Chondrocyte (in vitro differentiated cells): ENCODE measurements around the gene ACOX1. TPM values are rescaled to one million over a fixed set of nuclear protein-coding genes. Genes with fewer than 3 reads are reported as not detected.
A peak's percentile ranks its signal among the peaks of the same experiment; 100 is the strongest.

Experiments used
- DNase-seq: peaks from one replicate; pipeline ENCODE4 v3.0.0; 2021; ENCODE audit warnings: mixed read lengths, low spot score
- H3K27ac Mint-ChIP-seq: one replicate; pipeline ENCODE4 v1.8.0; 2021; ENCODE audit warnings: mild to moderate bottlenecking, moderate library complexity, mixed read lengths; ENCODE audit not compliant: unreplicated experiment
- H3K27me3 Mint-ChIP-seq: 2 replicates; pipeline ENCODE4 v1.8.0; 2021; ENCODE audit warnings: low read depth, mixed read lengths
- H3K36me3 Mint-ChIP-seq: 2 replicates; pipeline ENCODE4 v1.8.0; 2021; ENCODE audit warnings: low read depth, mixed read lengths
- H3K4me1 Mint-ChIP-seq: 2 replicates; pipeline ENCODE4 v1.8.0; 2021; ENCODE audit warnings: low read depth, mild to moderate bottlenecking, mixed read lengths
- H3K4me3 Mint-ChIP-seq: one replicate; pipeline ENCODE4 v1.8.0; 2021; ENCODE audit warnings: mild to moderate bottlenecking, moderate library complexity, mixed read lengths; ENCODE audit not compliant: unreplicated experiment
- H3K9me3 Mint-ChIP-seq: 2 replicates; pipeline ENCODE4 v1.8.0; 2021; ENCODE audit warnings: low read depth, mixed read lengths
- CTCF ChIP-seq: fragments of 200-600 bp; sonication (generic); IDR thresholded peaks from 2 replicates; pipeline ENCODE4 v1.5.0; 2021; ENCODE audit warnings: antibody characterized with exemption, mild to moderate bottlenecking, moderate library complexity
- total RNA-seq: library from RNA; stranded (reverse); gene quantifications from 3 replicates; pipeline ENCODE4 v1.2.1, GENCODE V29; 2021

The ACOX1 gene
- total RNA-seq, 1 donor from 2014 or later: 50.2 TPM

DNA sequence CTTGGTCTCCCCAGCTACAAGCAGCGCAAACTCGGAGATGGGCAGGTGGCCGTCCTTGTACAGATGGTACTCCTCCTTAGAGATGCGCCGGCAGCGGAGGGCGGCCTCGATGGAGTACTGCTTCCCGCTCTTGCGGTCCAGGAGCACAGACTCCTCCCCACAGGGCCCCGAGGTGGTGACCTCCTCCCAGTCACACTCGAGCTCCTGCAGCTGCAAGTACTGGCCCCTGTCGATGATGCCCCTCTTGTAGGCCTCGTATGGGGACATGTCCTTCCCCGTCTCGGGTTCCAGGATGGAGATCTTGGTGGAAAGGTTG lies 28.8 kb upstream of the ACOX1 start:
- Mint-ChIP-seq H3K36me3 (peaks cover 3% of the 10 kb centered on the region), H3K27ac (no peak overlapping the region), H3K27me3 (peaks cover 1% of the 10 kb centered on the region), H3K9me3 (no peaks in the 10 kb centered on the region), H3K4me1 (peaks cover 7% of the 10 kb centered on the region), H3K4me3 (no peak overlapping the region)
- DNase-seq: no peak
- TF ChIP-seq CTCF: no peak

DNA sequence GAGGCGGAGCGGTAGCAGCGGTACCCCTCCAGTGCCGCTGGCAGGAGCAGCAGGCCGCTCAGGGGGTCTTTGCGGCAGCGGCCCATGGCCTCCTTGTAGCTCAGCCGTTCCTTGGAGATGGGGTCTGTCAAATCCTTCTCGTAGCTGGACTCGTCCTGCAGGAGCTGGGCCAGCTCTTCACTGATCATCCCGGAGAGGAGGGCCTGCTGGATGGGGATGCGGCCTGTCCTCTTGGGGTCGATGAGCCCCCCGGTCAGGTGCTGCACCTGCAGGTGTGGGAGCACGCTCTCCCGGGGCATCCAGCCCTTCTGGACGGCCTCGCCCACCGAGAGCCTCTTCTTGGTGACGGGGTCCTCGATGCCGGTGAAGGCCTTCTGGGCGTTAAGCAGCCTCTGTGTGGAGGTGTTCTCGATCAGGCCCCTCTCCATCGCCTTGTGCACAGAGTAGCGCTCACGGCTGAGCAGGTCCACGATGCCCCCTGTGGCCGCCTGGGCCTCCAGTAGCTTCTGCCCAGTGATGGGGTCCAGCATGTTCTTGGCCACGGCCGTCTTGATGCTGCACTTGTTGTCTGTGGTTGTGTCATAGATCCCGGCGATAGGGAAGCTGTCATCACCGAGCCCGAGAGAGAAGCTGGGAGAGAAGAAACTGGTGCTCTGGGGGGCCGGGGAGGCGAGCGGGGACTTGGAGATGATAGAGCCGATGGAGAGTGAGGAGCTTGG lies 28.3 kb upstream of the ACOX1 start:
- Mint-ChIP-seq H3K4me3 (no peak overlapping the region), H3K9me3 (no peaks in the 10 kb centered on the region), H3K36me3 (peaks cover 4% of the 10 kb centered on the region), H3K27ac (no peak overlapping the region), H3K27me3 (peaks cover 1% of the 10 kb centered on the region), H3K4me1 (peaks cover 7% of the 10 kb centered on the region)
- TF ChIP-seq CTCF: no peak
- DNase-seq: no peak

GRCh38 chr17:76005263-76006149 lies 26.5 kb upstream of the ACOX1 start:
- no peak for DNase-seq
- H3K36me3 Mint-ChIP-seq: peaks cover 6% of the 10 kb centered on the region
- peak; percentile 92 for TF ChIP-seq CTCF
- H3K27ac Mint-ChIP-seq: no peak overlapping the region
- peaks cover 7% of the 10 kb centered on the region for H3K4me1 Mint-ChIP-seq
- H3K4me3 Mint-ChIP-seq: no peak overlapping the region
- H3K27me3 Mint-ChIP-seq: peaks cover 1% of the 10 kb centered on the region
- no peaks in the 10 kb centered on the region for H3K9me3 Mint-ChIP-seq

- H3K9me3 Mint-ChIP-seq: no peaks in the 10 kb centered on the region
- H3K4me1 Mint-ChIP-seq: peaks cover 7% of the 10 kb centered on the region
- no peak for DNase-seq
- no peak overlapping the region for H3K27ac Mint-ChIP-seq
- H3K27me3 Mint-ChIP-seq: peaks cover 1% of the 10 kb centered on the region
- no peak for TF ChIP-seq CTCF
- H3K4me3 Mint-ChIP-seq: no peak overlapping the region
- H3K36me3 Mint-ChIP-seq: peaks cover 6% of the 10 kb centered on the region
These were observed 25.8 kb upstream of the ACOX1 start for GRCh38 chr17:76004750-76005262.

DNA sequence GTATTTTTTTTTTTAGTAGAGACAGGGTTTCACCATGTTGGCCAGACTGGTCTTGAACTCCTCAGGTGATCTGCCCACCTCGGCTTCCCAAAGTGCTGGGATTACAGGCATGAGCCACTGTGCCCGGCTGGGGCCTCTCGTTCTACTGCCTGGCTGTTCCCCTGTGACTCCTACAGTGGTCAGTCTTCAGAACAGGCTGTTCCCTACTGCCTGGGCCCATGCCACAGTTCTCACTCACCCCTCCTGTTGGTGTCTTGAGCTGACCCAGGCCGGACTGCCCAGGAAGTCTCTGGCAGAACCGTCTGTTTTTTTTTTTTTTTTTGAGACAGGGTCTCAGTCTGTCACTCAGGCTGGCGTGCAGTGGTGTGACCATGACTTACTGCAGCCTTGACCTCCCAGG lies 24.9 kb upstream of the ACOX1 start:
- DNase-seq: no peak
- peaks cover 7% of the 10 kb centered on the region for H3K4me1 Mint-ChIP-seq
- H3K9me3 Mint-ChIP-seq: no peaks in the 10 kb centered on the region
- H3K36me3 Mint-ChIP-seq: peaks cover 4% of the 10 kb centered on the region
- no peaks in the 10 kb centered on the region for H3K27me3 Mint-ChIP-seq
- no peak overlapping the region for H3K27ac Mint-ChIP-seq
- H3K4me3 Mint-ChIP-seq: no peak overlapping the region
- no peak for TF ChIP-seq CTCF
